Activated CD8-positive, alpha-beta T cell treated with anti-CD3 and anti-CD28 coated beads for 36 hours (primary cell): Measurements from ENCODE around the gene FAM78A. TPM values are rescaled to one million over a fixed set of nuclear protein-coding genes. Genes with fewer than 3 reads are reported as not detected.

Experiments
- ATAC-seq: fragments of 200-7000 bp; cut with Tn5 transposase; one replicate; pipeline ENCODE4 v1.10.0; 2021; ENCODE audit warnings: mild to moderate bottlenecking, moderate library complexity
- CTCF ChIA-PET: fragments of 350-600 bp; sonication (Branson Sonifier 250); formaldehyde crosslinking; loops from one replicate; lab custom pipeline; 2021; ENCODE audit warnings: antibody characterized with exemption; lab: Charles Lee
- POLR2A ChIA-PET: fragments of 350-600 bp; sonication (Branson Sonifier 250); formaldehyde crosslinking; loops from one replicate; lab custom pipeline; 2021; ENCODE audit warnings: antibody characterized with exemption; lab: Charles Lee
- DNase-seq: peaks from one replicate; pipeline ENCODE4 v3.0.0-alpha.2; 2020
- H3K27ac Mint-ChIP-seq: one replicate; pipeline ENCODE4 v1.8.0; 2021; ENCODE audit warnings: mild to moderate bottlenecking, mixed read lengths
- H3K27me3 Mint-ChIP-seq: one replicate; pipeline ENCODE4 v1.8.0; 2021; ENCODE audit warnings: mixed read lengths
- H3K36me3 Mint-ChIP-seq: one replicate; pipeline ENCODE4 v1.8.0; 2021; ENCODE audit warnings: low read depth, mixed read lengths
- H3K4me1 Mint-ChIP-seq: one replicate; pipeline ENCODE4 v1.8.0; 2021; ENCODE audit warnings: low read depth, mixed read lengths
- H3K4me3 Mint-ChIP-seq: one replicate; pipeline ENCODE4 v1.8.0; 2021; ENCODE audit warnings: mild to moderate bottlenecking, moderate library complexity, mixed read lengths
- H3K9me3 Mint-ChIP-seq: one replicate; pipeline ENCODE4 v1.8.0; 2021; ENCODE audit warnings: mixed read lengths
- intact Hi-C: fragments of 100-400 bp; cut with micrococcal nuclease; formaldehyde crosslinking; loops from one replicate; pipeline ENCODE4 v1.10.0; 2022
- total RNA-seq, 2 experiments: library from RNA; stranded (reverse); gene quantifications; one replicate each; pipeline ENCODE4 v1.2.3, GENCODE V29; 2021
- TF ChIP-seq, protein P1 (sequence below): fragments of 200-600 bp; IDR thresholded peaks from one replicate; pipeline ENCODE4 v1.8.0; 2022; ENCODE audit warnings: antibody characterized with exemption, mild to moderate bottlenecking

Gene FAM78A
- total RNA-seq, 2 experiments from 2014 or later = 36.2 to 39.8 TPM

DNA sequence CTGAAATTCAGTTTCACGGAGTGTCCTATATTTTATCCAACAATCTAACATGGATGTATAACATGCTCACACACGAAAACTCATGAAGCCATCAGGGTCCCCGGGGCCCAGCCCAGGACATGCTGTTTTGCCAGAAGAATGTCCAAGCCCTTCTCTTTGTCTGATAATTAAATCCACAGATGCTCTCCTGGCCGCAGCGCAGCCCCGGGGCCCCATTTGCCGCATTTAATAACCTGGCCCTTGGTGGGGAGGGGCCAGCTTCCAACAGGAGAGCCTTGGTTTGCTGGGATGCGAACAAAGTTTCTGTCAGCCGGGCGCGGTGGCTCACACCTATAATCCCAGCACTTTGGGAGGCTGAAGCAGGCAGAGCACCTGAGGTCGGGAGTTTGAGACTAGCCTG lies 43.2 kb upstream of the FAM78A start:
- Mint-ChIP-seq H3K9me3 (no peaks in the 10 kb centered on the region), H3K27ac (no peak overlapping the region), H3K4me1 (no peaks in the 10 kb centered on the region), H3K36me3 (no peaks in the 10 kb centered on the region), H3K27me3 (no peaks in the 10 kb centered on the region), H3K4me3 (no peak overlapping the region)
- TF ChIP-seq, protein P1, sequence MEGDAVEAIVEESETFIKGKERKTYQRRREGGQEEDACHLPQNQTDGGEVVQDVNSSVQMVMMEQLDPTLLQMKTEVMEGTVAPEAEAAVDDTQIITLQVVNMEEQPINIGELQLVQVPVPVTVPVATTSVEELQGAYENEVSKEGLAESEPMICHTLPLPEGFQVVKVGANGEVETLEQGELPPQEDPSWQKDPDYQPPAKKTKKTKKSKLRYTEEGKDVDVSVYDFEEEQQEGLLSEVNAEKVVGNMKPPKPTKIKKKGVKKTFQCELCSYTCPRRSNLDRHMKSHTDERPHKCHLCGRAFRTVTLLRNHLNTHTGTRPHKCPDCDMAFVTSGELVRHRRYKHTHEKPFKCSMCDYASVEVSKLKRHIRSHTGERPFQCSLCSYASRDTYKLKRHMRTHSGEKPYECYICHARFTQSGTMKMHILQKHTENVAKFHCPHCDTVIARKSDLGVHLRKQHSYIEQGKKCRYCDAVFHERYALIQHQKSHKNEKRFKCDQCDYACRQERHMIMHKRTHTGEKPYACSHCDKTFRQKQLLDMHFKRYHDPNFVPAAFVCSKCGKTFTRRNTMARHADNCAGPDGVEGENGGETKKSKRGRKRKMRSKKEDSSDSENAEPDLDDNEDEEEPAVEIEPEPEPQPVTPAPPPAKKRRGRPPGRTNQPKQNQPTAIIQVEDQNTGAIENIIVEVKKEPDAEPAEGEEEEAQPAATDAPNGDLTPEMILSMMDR = no peak
- ATAC-seq (no peak), DNase-seq (no peak)
- ChIA-PET CTCF (interaction anchor here (0.6 to 1.2 kb wide), 2 partner anchors 30 to 273 kb away, joined by 3 to 4 read pairs; no protein-coding TSS in a partner anchor), POLR2A (no interaction called here)
- intact Hi-C loops = no loop called here

DNA sequence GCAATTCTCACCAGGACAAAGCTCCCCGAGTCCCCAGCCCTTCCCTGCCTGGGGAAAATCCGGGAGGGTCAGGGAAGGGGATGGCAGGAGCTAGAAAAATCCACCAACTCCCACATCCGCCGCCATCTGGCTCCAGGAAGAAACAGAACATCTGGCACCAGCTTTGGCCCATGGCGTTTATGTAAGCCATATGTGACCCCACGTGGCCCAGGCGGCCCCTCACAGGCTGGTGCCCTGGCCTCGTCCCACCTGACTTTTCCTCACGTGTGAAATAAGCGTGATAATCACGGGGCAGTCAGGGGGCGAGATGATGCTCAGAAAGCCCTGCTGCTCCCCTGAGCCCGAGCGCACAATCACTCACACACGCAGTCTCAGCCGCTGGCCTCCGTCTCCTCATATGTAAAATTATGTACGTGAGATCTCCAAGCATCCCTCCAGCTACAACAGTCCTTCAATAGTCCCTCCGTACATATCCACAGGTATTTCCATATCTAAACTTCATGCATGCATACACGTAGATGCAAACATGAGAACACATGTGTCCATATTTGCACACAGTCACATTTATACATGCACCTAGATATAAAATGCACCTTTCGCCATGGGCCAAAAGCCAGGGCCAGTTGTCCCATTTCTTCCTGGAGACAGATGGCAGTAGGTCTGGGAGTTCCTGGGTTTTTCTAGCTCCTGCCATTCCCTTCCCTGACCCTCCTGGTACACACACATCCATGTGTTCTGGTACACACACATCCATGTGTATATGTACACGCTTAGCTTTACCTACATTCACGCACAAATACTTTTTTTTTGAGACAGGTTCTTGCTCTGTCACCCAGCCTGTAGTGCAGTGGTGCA lies 42.1 kb upstream of the FAM78A start:
- no peaks in the 10 kb centered on the region for H3K27me3 Mint-ChIP-seq
- ChIA-PET CTCF (interaction anchor here (1.6 kb wide), 1 partner anchor 18 kb away, joined by 7 read pairs; no protein-coding TSS in a partner anchor), POLR2A (no interaction called here)
- H3K4me1 Mint-ChIP-seq = no peaks in the 10 kb centered on the region
- no peaks in the 10 kb centered on the region for H3K36me3 Mint-ChIP-seq
- ATAC-seq (no peak), DNase-seq (no peak)
- TF ChIP-seq, protein P1 = no peak
- no peak overlapping the region for H3K27ac Mint-ChIP-seq
- H3K4me3 Mint-ChIP-seq = no peak overlapping the region
- intact Hi-C loops = no loop called here
- no peaks in the 10 kb centered on the region for H3K9me3 Mint-ChIP-seq

DNA sequence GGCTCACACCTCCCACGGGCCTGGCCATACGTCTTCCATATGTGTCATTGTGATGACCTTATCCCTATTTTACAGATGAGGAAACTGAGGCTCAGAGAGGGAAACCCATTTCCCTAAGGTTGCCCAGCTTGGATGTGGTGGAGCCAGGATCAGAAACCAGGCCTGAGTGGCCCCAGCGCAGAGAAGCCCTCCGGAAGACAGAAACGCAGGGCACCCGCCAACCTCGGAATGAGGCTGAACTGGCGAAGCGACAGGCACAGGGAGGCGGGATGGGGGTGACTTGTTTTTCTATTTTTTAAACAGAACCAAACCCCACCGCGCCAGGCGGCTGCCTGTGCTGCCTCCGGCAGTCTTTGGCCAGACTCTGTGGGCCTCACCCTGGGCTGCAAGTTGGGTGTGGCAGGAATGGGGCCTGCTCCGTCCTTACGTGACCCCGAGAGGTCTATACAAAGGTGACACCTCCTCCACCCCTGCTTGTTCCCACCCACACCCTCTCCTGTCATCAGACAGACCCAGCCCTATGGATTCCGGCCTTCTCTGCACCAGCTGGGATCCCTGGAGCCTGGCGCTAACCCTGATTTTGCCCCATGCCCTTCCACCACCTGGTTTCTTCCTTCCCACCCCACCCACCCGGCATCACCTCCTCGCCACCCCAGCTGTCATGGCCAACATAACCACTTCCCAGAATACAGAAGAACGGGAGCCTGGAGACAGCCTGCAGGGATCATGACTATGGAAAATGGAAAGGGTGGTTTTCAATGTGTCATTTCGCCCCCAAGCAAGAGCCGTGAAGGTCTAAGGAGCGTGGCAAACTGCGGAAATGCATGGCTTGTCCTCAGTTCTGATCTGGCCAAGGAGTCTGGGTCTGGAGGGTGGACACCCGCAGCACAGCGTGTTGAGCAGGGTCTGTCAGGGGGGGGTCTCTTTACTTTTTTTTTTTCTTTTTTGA lies 36.8 kb upstream of the FAM78A start:
- ATAC-seq = no peak
- Mint-ChIP-seq H3K36me3 (no peaks in the 10 kb centered on the region), H3K27ac (no peak overlapping the region), H3K4me3 (no peak overlapping the region), H3K9me3 (no peaks in the 10 kb centered on the region), H3K27me3 (no peaks in the 10 kb centered on the region), H3K4me1 (peaks cover 10% of the 10 kb centered on the region)
- TF ChIP-seq, protein P1 = no peak
- ChIA-PET POLR2A (no interaction called here), CTCF (interaction anchor here (0.7 to 2.6 kb wide), 2 partner anchors 23 to 133 kb away, joined by 4 to 9 read pairs; no protein-coding TSS in a partner anchor)
- intact Hi-C loops = no loop called here
- DNase-seq = no peak

DNA sequence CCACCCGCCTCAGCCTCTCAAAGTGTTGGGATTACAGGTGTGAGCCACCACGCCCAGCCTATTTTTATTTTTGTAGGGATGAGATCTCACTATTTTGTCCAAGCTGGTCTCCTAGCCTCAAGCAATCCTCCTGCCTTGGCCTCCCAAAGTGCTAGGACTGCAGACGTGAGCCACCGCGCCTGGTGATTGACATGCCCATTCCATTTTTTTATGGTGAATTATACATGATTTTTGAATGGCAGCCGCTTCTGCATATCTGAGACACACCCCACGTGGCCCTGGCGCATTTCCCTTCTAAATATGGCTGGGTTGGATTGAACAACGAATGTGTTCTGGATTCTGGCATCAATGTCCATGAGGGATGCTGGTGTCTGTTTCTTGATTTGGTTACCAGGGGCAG lies 35.9 kb upstream of the FAM78A start:
- TF ChIP-seq, protein P1 = no peak
- Mint-ChIP-seq H3K36me3 (no peaks in the 10 kb centered on the region), H3K27ac (no peak overlapping the region), H3K9me3 (no peaks in the 10 kb centered on the region), H3K4me3 (no peak overlapping the region), H3K4me1 (peaks cover 10% of the 10 kb centered on the region), H3K27me3 (no peaks in the 10 kb centered on the region)
- intact Hi-C loops = no loop called here
- ATAC-seq (no peak), DNase-seq (no peak)
- CTCF ChIA-PET = interaction anchor here (0.7 to 2.6 kb wide), 2 partner anchors 24 to 132 kb away, joined by 4 to 9 read pairs; no protein-coding TSS in a partner anchor
- POLR2A ChIA-PET = no interaction called here
